HEK293T (cell line): ENCODE measurements around the gene SMIM14.
A peak's percentile ranks its signal among the peaks of the same experiment; 100 is the strongest.
"Not testable (repeated sequence)": the region's sequence is repeated elsewhere in the genome, so short reads cannot be mapped to it uniquely, and the experiment has no call there.

Experiments used
- CTCF ChIA-PET: fragments of 350-600 bp; formaldehyde crosslinking; extraction: SDS; loops from one replicate; lab custom pipeline; 2021; ENCODE audit warnings: antibody characterized with exemption, inconsistent platforms; lab: Yijun Ruan, JAX
- POLR2A ChIA-PET: fragments of 350-600 bp; formaldehyde crosslinking; extraction: SDS; loops from one replicate; lab custom pipeline; 2020; ENCODE audit warnings: antibody characterized with exemption, inconsistent platforms; lab: Yijun Ruan, JAX
- DNase-seq: peaks from one replicate; pipeline ENCODE4 v3.0.0; 2012; ENCODE audit warnings: mixed read lengths; ENCODE audit errors: extremely low spot score
- ARNT ChIP-seq: fragments of 450-650 bp; IDR thresholded peaks from 2 replicates; pipeline ENCODE4 v1.6.1; 2017; ENCODE audit warnings: mild to moderate bottlenecking
- BHLHE40 ChIP-seq: fragments of 450-650 bp; IDR thresholded peaks from 2 replicates; pipeline ENCODE4 v1.6.1; 2016; ENCODE audit warnings: mild to moderate bottlenecking, moderate library complexity, borderline replicate concordance
- CTBP1 ChIP-seq: fragments of 450-650 bp; IDR thresholded peaks from 2 replicates; pipeline ENCODE4 v1.6.1; 2016; ENCODE audit warnings: borderline replicate concordance
- ELF4 ChIP-seq: fragments of 450-650 bp; IDR thresholded peaks from 2 replicates; pipeline ENCODE4 v1.6.1; 2017; ENCODE audit warnings: antibody characterized with exemption
- FOXA1 ChIP-seq: fragments of 450-650 bp; IDR thresholded peaks from 2 replicates; pipeline ENCODE4 v1.6.1; 2016; ENCODE audit warnings: mild to moderate bottlenecking
- FOXK2 ChIP-seq: fragments of 450-650 bp; IDR thresholded peaks from 2 replicates; pipeline ENCODE4 v1.6.1; 2016; ENCODE audit warnings: mild to moderate bottlenecking
- FOXM1 ChIP-seq: fragments of 450-650 bp; IDR thresholded peaks from 2 replicates; pipeline ENCODE4 v1.6.1; 2017; ENCODE audit warnings: mild to moderate bottlenecking, borderline replicate concordance
- HDGF ChIP-seq: fragments of 450-650 bp; IDR thresholded peaks from 2 replicates; pipeline ENCODE4 v1.6.1; 2017; ENCODE audit warnings: antibody characterized with exemption, borderline replicate concordance
- L3MBTL2 ChIP-seq: fragments of 450-650 bp; conservative IDR thresholded peaks from 2 replicates; pipeline ENCODE4 v1.6.1; 2016; ENCODE audit warnings: mild to moderate bottlenecking
- LEF1 ChIP-seq: fragments of 450-650 bp; IDR thresholded peaks from 2 replicates; pipeline ENCODE4 v1.6.1; 2017; ENCODE audit warnings: mild to moderate bottlenecking, borderline replicate concordance
- NFRKB ChIP-seq: fragments of 450-650 bp; IDR thresholded peaks from 2 replicates; pipeline ENCODE4 v1.6.1; 2016; ENCODE audit warnings: mild to moderate bottlenecking, moderate library complexity
- SP1 ChIP-seq: fragments of 450-650 bp; IDR thresholded peaks from 2 replicates; pipeline ENCODE4 v1.6.1; 2017
- SUZ12 ChIP-seq: fragments of 450-650 bp; IDR thresholded peaks from 2 replicates; pipeline ENCODE4 v1.6.1; 2016; ENCODE audit warnings: mild to moderate bottlenecking
- TARDBP ChIP-seq: fragments of 450-650 bp; IDR thresholded peaks from 2 replicates; pipeline ENCODE4 v1.6.1; 2016
- ZNF384 ChIP-seq: fragments of 450-650 bp; IDR thresholded peaks from 2 replicates; pipeline ENCODE4 v1.6.1; 2016
- TF ChIP-seq, protein P1 (sequence below): fragments of 450-650 bp; IDR thresholded peaks from 2 replicates; pipeline ENCODE4 v1.6.1; 2016

The SMIM14 gene

DNA sequence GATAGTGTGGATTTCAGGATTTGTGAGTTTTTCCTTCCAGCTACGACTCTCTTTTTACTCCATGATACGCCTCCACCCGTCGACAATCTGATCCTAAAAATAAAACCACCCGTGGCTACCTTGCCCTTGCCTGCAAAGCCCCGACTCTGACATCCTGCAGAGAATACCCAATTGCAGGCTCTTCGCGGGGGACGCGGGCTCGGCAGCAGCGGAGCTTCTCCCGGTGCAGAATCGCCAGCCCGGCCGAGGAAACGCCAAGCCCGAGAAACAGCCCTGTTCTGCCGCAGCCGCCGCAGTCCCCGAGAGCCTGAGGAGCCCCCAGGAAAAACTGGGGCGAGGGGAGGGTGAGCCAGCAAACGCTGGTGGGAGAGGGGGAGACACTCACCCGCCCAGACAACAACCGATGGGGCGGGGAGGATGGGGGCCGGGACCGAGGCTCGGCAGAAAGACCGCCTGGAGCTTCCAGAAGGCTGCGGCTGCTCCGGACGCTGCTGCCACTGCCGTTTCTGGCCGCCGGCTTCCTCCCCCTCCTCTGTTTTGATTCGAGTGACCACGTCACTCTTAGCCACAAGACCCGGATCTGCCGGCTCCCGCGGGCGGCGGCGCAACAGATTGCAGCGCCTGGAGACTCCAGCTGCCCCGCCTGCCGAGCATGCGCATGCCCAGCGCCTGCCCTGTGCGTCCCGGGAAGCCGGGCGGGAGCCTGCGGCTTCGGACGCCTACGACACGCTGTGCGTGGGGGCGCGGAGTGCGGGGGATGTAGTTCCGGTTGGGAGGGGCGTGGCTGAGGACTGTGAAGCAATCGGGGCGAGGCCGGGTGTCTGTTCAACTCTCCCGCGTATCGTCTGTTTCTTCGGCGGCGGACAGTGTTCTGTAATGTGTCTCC lies at the start of gene SMIM14:
Gene SMIM14, minus strand, starts transcription at position 512 of the 886 bp plus-strand sequence. CDS start 33,720 bp downstream, outside the sequence.
- TF ChIP-seq L3MBTL2 (peak; percentile 85), FOXA1 (no peak)
- TF ChIP-seq, protein P1, sequence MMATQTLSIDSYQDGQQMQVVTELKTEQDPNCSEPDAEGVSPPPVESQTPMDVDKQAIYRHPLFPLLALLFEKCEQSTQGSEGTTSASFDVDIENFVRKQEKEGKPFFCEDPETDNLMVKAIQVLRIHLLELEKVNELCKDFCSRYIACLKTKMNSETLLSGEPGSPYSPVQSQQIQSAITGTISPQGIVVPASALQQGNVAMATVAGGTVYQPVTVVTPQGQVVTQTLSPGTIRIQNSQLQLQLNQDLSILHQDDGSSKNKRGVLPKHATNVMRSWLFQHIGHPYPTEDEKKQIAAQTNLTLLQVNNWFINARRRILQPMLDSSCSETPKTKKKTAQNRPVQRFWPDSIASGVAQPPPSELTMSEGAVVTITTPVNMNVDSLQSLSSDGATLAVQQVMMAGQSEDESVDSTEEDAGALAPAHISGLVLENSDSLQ: peak; percentile 76; the same call in 1 of the 2 replicates
- DNase-seq: peak; percentile 91

DNA sequence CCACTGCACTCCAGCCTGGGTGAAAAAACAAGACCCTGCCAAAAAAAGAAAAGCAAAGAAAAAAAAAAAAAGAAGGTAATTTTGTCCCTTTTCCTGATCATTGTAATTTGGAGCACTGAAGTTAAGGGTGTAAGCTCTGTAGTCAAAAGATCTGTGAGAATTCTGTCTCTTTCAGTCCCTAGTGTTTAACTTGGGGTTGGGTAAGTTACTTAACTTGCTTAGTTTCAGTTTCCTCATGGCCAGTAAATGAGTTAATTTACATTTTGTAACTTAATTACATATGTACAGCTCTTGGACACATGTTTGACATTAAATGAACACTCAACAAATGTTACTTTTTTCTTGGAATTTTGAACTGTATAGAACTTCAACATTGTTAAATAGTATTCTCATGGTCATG lies 48.3 kb upstream of the SMIM14 start:
- CTCF ChIA-PET: no interaction called here
- DNase-seq: no peak
- POLR2A ChIA-PET: no interaction called here
- TF ChIP-seq NFRKB (no peak), FOXM1 (no peak), L3MBTL2 (no peak), ZNF384 (no peak), ARNT (no peak), CTBP1 (no peak), BHLHE40 (no peak), SUZ12 (no peak), ELF4 (no peak), HDGF (no peak), FOXA1 (no peak), FOXK2 (no peak), LEF1 (no peak), TARDBP (no peak)
- TF ChIP-seq, protein P1: no peak

More for the DNA sequence above, at the start of gene SMIM14:
- ChIA-PET CTCF (interaction anchor here (0.6 to 1.5 kb wide), 3 partner anchors 9 to 169 kb away, joined by 3 to 5 read pairs (median 4); no protein-coding TSS in a partner anchor), POLR2A (interaction anchor here (0.6 to 2.4 kb wide), 20 partner anchors 8 to 180 kb away, joined by 3 to 20 read pairs (median 4); partner anchors contain the start of genes LIAS, RPL9, UBE2K and UGDH)

DNA sequence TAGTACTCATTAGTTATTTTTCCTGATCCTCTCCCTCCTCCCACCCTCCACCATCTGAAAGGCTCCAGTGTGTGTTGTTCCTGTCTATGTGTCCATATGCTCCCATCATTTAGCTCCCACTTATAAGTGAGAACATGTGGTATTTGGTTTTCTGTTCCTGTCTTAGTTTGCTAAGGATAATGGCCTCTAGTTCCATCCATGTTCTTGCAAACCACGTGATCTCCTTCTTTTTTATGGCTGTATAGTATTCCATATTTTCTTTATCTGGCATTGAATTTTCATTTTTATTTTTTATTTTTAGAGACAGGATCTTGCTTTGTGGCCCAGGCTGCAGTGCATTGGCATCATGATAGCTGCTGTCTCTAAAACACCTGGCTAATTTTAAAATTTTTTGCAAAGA lies 47.3 kb upstream of the SMIM14 start:
- no peak for DNase-seq
- ChIA-PET CTCF (no interaction called here), POLR2A (no interaction called here)
- TF ChIP-seq ZNF384: no peak
- TF ChIP-seq FOXA1: no peak
- no peak for TF ChIP-seq NFRKB
- no peak for TF ChIP-seq FOXK2
- TF ChIP-seq TARDBP: no peak
- TF ChIP-seq ELF4: no peak
- TF ChIP-seq SP1: no peak
- TF ChIP-seq ARNT: no peak
- no peak for TF ChIP-seq LEF1
- TF ChIP-seq FOXM1: no peak
- TF ChIP-seq CTBP1: no peak
- TF ChIP-seq L3MBTL2: no peak
- TF ChIP-seq, protein P1: no peak
- TF ChIP-seq SUZ12: no peak

DNA sequence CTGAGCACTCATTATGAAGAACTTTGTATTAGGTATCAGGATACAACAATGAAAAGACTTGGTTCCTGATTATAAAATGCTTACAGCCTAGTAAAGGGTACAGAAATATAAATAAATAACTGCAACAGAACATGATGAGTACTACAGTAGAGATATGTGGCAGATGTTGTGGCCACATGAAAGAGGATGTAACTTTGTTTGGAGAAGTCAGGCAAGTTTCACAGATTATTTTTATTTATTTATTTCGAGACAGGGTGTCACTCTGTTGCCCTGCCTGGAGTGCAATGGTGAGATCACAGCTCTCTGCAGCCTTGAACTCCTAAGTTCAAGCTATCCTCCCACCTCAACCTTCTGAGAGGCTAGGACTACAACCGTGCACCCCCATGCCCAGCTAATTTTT lies 43.5 kb upstream of the SMIM14 start:
- POLR2A ChIA-PET: interaction anchor here (1.7 kb wide), 1 partner anchor 16 kb away, joined by 4 read pairs; the partner anchor contains the start of gene UBE2K
- DNase-seq: no peak
- TF ChIP-seq TARDBP (no peak), SP1 (no peak), HDGF (no peak), L3MBTL2 (no peak), LEF1 (no peak), NFRKB (no peak), CTBP1 (no peak), SUZ12 (no peak), ARNT (no peak), FOXK2 (no peak), ZNF384 (no peak)
- CTCF ChIA-PET: no interaction called here

DNA sequence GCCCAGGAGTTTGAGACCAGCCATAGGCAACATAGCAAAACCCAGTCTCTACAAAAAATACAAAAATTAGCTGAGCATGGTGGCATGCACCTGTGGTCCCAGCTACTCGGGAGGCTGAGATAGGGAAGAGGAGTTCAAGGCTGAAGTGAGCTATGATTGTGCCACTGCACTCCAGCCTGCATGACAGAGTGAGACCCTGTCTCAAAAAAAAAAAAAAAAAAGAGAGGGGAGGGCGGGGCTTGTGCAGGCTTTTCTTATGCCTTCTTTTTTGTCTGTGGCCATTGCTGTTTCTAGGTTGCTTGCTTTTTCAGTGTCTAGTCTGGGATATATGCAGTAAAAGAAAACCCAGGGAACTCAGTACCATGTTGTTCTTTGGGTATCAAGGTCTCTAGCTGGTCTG lies 42.3 kb upstream of the SMIM14 start:
- not testable (repeated sequence) for DNase-seq
- CTCF ChIA-PET: interaction anchor here (0.6 kb wide), 1 partner anchor 323 kb away, joined by 3 read pairs; no protein-coding TSS in a partner anchor
- 0 out of 2 replicates have a peak, but pooled peaks have one; percentile 32 for TF ChIP-seq ZNF384
- POLR2A ChIA-PET: interaction anchor here (1.1 kb wide), 1 partner anchor 17 kb away, joined by 3 read pairs; the partner anchor contains the start of gene UBE2K

DNA sequence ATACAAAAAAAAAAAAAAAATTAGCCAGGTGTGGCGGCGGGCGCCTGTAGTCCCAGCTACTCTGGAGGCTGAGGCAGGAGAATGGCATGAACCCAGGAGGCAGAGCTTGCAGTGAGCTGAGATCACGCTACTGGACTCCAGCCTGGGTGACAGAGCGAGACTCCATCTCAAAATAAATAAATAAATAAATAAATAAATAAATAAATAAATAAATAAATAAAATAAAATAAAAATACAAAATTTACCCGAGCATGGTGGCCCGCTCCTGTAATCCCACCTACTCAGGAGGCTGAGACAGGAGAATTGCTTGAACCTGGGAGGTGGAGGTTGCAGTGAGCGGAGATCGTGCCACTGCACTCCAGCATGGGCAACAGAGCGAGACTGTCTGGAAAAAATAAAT lies 37.0 kb upstream of the SMIM14 start:
- ChIA-PET CTCF (interaction anchor here (0.6 kb wide), 2 partner anchors 7 to 10 kb away, joined by 3 read pairs; no protein-coding TSS in a partner anchor), POLR2A (interaction anchor here (1.1 kb wide), 1 partner anchor 37 kb away, joined by 4 read pairs; the partner anchor contains the start of gene SMIM14)
- not testable (repeated sequence) for DNase-seq

DNA sequence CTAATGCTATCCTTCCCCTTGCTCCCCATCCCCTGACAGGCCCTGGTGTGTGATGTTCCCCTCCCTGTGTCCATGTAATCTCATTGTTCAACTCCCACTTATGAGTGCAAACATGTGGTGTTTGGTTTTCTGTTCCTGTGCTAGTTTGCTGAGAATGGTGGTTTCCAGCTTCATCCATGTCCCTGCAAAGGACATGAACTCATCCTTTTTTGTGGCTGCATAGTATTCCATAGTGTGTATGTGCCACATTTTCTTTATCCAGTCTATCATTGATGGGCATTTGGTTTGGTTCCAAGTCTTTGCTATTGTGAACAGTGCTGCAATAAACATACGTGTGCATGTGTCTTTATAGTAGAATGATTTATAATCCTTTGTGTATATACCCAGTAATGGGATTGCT lies 31.6 kb upstream of the SMIM14 start:
- DNase-seq, POLR2A ChIA-PET, CTCF ChIA-PET: not testable (repeated sequence)
